ENCODE results near the gene HADHA. TPM values are rescaled to one million over a fixed set of nuclear protein-coding genes. Genes with fewer than 3 reads are reported as not detected.

Gene HADHA
- polyA plus RNA-seq, 1 donor (not counting 4 experiments of a cell fraction or from before 2014, with no cell fraction given), result 150 TPM

GRCh38 chr2:26177122-26177521, 67.3 kb downstream of the HADHA start:
- FAIRE-seq, result no peak
- H3K36me3 ChIP-seq (ENCODE audit: control insufficient read depth in 2 of 2, extremely low read depth in 1 of 2, insufficient read depth in 2 of 2, low read length in 2 of 2), result no peaks in the 10 kb centered on the region

GRCh38 chr2:26176279-26176615, 68.2 kb downstream of the HADHA start:
- DNase-seq (ENCODE audit: low read depth, low spot score) (no peak), FAIRE-seq (no peak)
- Histone ChIP-seq H3K9ac (ENCODE audit: control insufficient read depth, extremely low read depth, insufficient read depth, low read length) (no peak overlapping the region), H3K27me3 (ENCODE audit: control insufficient read depth, extremely low read depth, insufficient read depth, low read length) (peaks cover 18% of the 10 kb centered on the region), H3K79me2 (ENCODE audit: control insufficient read depth, insufficient read depth, low read length) (no peaks in the 10 kb centered on the region), H3K36me3 (ENCODE audit: control insufficient read depth in 2 of 2, extremely low read depth in 1 of 2, insufficient read depth in 2 of 2, low read length in 2 of 2) (no peaks in the 10 kb centered on the region), H3K9me1 (ENCODE audit: control insufficient read depth, extremely low read depth, insufficient read depth, low read length) (no peaks in the 10 kb centered on the region), H3K4me2 (ENCODE audit: control insufficient read depth, extremely low read depth, insufficient read depth, low read depth, low read length) (no peak overlapping the region), H3K4me3 (ENCODE audit: control insufficient read depth in 2 of 3, extremely low read depth in 1 of 3, insufficient read depth in 2 of 3, low read depth in 1 of 3, low read length in 3 of 3) (no peak overlapping the region), H3K9me3 (ENCODE audit: control insufficient read depth, low read depth, low read length) (no peaks in the 10 kb centered on the region), H3K4me1 (ENCODE audit: control insufficient read depth, extremely low read depth, insufficient read depth, low read length) (no peaks in the 10 kb centered on the region), H3K27ac (ENCODE audit: control insufficient read depth, insufficient read depth, low read length) (no peak overlapping the region), H2AFZ (ENCODE audit: control insufficient read depth, low read length) (no peak overlapping the region), H4K20me1 (ENCODE audit: control insufficient read depth, extremely low read depth, insufficient read depth, low read length) (no peaks in the 10 kb centered on the region)
- TF ChIP-seq CTCF (optimal IDR thresholded peaks at IDR 0.05 in 1 of 3, IDR thresholded peaks at IDR 0.05 in 1 of 3, conservative IDR thresholded peaks at IDR 0.05 in 1 of 3; ENCODE audit: extremely low read depth in 1 of 3, insufficient read depth in 2 of 3, low read length in 3 of 3) (no peak), EZH2 (IDR thresholded peaks at IDR 0.05; ENCODE audit: low read length) (no peak)
- dilution Hi-C loops (cut with MboI; ENCODE audit: extremely low pct_ligation_motif_present, low sequenced_read_pairs), result no loop called here

More at GRCh38 chr2:26177122-26177521, 67.3 kb downstream of the HADHA start:
- Histone ChIP-seq H3K9me3 (ENCODE audit: control insufficient read depth, low read depth, low read length) (no peaks in the 10 kb centered on the region), H4K20me1 (ENCODE audit: control insufficient read depth, extremely low read depth, insufficient read depth, low read length) (no peaks in the 10 kb centered on the region), H3K27ac (ENCODE audit: control insufficient read depth, insufficient read depth, low read length) (no peak overlapping the region), H3K9me1 (ENCODE audit: control insufficient read depth, extremely low read depth, insufficient read depth, low read length) (no peaks in the 10 kb centered on the region), H3K27me3 (ENCODE audit: control insufficient read depth, extremely low read depth, insufficient read depth, low read length) (peaks cover 18% of the 10 kb centered on the region), H2AFZ (ENCODE audit: control insufficient read depth, low read length) (no peak overlapping the region), H3K79me2 (ENCODE audit: control insufficient read depth, insufficient read depth, low read length) (no peaks in the 10 kb centered on the region), H3K4me2 (ENCODE audit: control insufficient read depth, extremely low read depth, insufficient read depth, low read depth, low read length) (no peak overlapping the region), H3K4me3 (ENCODE audit: control insufficient read depth in 2 of 3, extremely low read depth in 1 of 3, insufficient read depth in 2 of 3, low read depth in 1 of 3, low read length in 3 of 3) (no peak overlapping the region), H3K9ac (ENCODE audit: control insufficient read depth, extremely low read depth, insufficient read depth, low read length) (no peak overlapping the region), H3K4me1 (ENCODE audit: control insufficient read depth, extremely low read depth, insufficient read depth, low read length) (no peaks in the 10 kb centered on the region)
- no peak for DNase-seq (ENCODE audit: low read depth, low spot score)
- no peak for TF ChIP-seq CTCF (optimal IDR thresholded peaks at IDR 0.05 in 1 of 3, IDR thresholded peaks at IDR 0.05 in 1 of 3, conservative IDR thresholded peaks at IDR 0.05 in 1 of 3; ENCODE audit: extremely low read depth in 1 of 3, insufficient read depth in 2 of 3, low read length in 3 of 3)
- no peak for TF ChIP-seq EZH2 (IDR thresholded peaks at IDR 0.05; ENCODE audit: low read length)
- dilution Hi-C loops (cut with MboI; ENCODE audit: extremely low pct_ligation_motif_present, low sequenced_read_pairs), result no loop called here

Measured in keratinocyte (primary cell).